H7 (cell line): ENCODE results near the gene FHIT. TPM values are rescaled to one million over a fixed set of nuclear protein-coding genes. Genes with fewer than 3 reads are reported as not detected.
"Not testable (repeated sequence)": the region's sequence is repeated elsewhere in the genome, so short reads cannot be mapped to it uniquely, and the experiment has no call there.

ENCODE experiments used
- DNase-seq: peaks from one replicate; pipeline ENCODE4 v3.0.0; 2012
- H3K27me3 ChIP-seq: 2 replicates; pipeline ENCODE4 v1.6.0; 2011; ENCODE audit warnings: mild to moderate bottlenecking, low read length; ENCODE audit not compliant: control insufficient read depth, insufficient read depth
- H3K36me3 ChIP-seq: replicated peaks from 2 replicates; pipeline ENCODE4 v1.5.1; 2011; ENCODE audit warnings: low read length; ENCODE audit not compliant: control insufficient read depth, insufficient read depth
- H3K4me3 ChIP-seq: 2 replicates; pipeline ENCODE4 v1.5.1; 2011; ENCODE audit warnings: low read depth, mild to moderate bottlenecking, control low read depth, low read length, moderate library complexity; ENCODE audit not compliant: insufficient read depth
- total RNA-seq: library from RNA; depleted of rRNA; stranded (reverse); fragments of >200 nt; shearing (Covaris generic); gene quantifications from 2 replicates; pipeline ENCODE4 v1.2.3, GENCODE V29; 2014

FHIT gene
- total RNA-seq, 1 experiment from 2014 or later = 2.1 TPM

GRCh38 chr3:61058836-61059235 is 192.4 kb downstream of the FHIT start:
- Histone ChIP-seq H3K27me3 (no peaks in the 10 kb centered on the region), H3K36me3 (no peaks in the 10 kb centered on the region), H3K4me3 (no peak overlapping the region)
- DNase-seq = no peak

GRCh38 chr3:61057464-61057863 is 193.8 kb downstream of the FHIT start:
- H3K4me3 ChIP-seq = no peak overlapping the region
- DNase-seq = no peak
- no peaks in the 10 kb centered on the region for H3K27me3 ChIP-seq
- H3K36me3 ChIP-seq = no peaks in the 10 kb centered on the region

GRCh38 chr3:61055447-61055846 is 195.8 kb downstream of the FHIT start:
- Histone ChIP-seq H3K4me3 (no peak overlapping the region), H3K36me3 (no peaks in the 10 kb centered on the region), H3K27me3 (no peaks in the 10 kb centered on the region)
- DNase-seq = no peak

GRCh38 chr3:61053781-61054496 is 197.3 kb downstream of the FHIT start:
- no peak overlapping the region for H3K4me3 ChIP-seq
- no peaks in the 10 kb centered on the region for H3K27me3 ChIP-seq
- DNase-seq = no peak
- H3K36me3 ChIP-seq = no peaks in the 10 kb centered on the region

- Histone ChIP-seq H3K36me3 (no peaks in the 10 kb centered on the region), H3K4me3 (no peak overlapping the region), H3K27me3 (no peaks in the 10 kb centered on the region)
- no peak for DNase-seq
These were observed 198.4 kb downstream of the FHIT start for GRCh38 chr3:61052851-61053250.

GRCh38 chr3:61051666-61052065 is 199.6 kb downstream of the FHIT start:
- H3K36me3 ChIP-seq = no peaks in the 10 kb centered on the region
- no peak overlapping the region for H3K4me3 ChIP-seq
- H3K27me3 ChIP-seq = no peaks in the 10 kb centered on the region
- DNase-seq = no peak

- H3K36me3 ChIP-seq, H3K27me3 ChIP-seq, DNase-seq, H3K4me3 ChIP-seq: not testable (repeated sequence)
These were observed 206.1 kb downstream of the FHIT start for GRCh38 chr3:61045169-61045568.

- no peaks in the 10 kb centered on the region for H3K36me3 ChIP-seq
- H3K27me3 ChIP-seq = no peaks in the 10 kb centered on the region
- H3K4me3 ChIP-seq = no peak overlapping the region
- DNase-seq = no peak
These were observed 208.1 kb downstream of the FHIT start for GRCh38 chr3:61043156-61043555.

- Histone ChIP-seq H3K4me3 (no peak overlapping the region), H3K27me3 (no peaks in the 10 kb centered on the region)
- no peak for DNase-seq
These were observed 210.6 kb downstream of the FHIT start for GRCh38 chr3:61040618-61041017.

GRCh38 chr3:61035573-61035972 is 215.7 kb downstream of the FHIT start:
- no peaks in the 10 kb centered on the region for H3K36me3 ChIP-seq
- no peak for DNase-seq
- no peak overlapping the region for H3K4me3 ChIP-seq
- no peaks in the 10 kb centered on the region for H3K27me3 ChIP-seq

More at GRCh38 chr3:61040618-61041017, 210.6 kb downstream of the FHIT start:
- no peaks in the 10 kb centered on the region for H3K36me3 ChIP-seq

GRCh38 chr3:61032991-61033390 is 218.3 kb downstream of the FHIT start:
- DNase-seq = no peak
- no peak overlapping the region for H3K4me3 ChIP-seq
- no peaks in the 10 kb centered on the region for H3K27me3 ChIP-seq
- H3K36me3 ChIP-seq = no peaks in the 10 kb centered on the region

GRCh38 chr3:61031503-61031902 is 219.7 kb downstream of the FHIT start:
- no peak for DNase-seq
- H3K4me3 ChIP-seq = no peak overlapping the region
- H3K36me3 ChIP-seq = no peaks in the 10 kb centered on the region
- H3K27me3 ChIP-seq = no peaks in the 10 kb centered on the region

- Histone ChIP-seq H3K36me3 (no peaks in the 10 kb centered on the region), H3K27me3 (no peaks in the 10 kb centered on the region), H3K4me3 (no peak overlapping the region)
- no peak for DNase-seq
These were observed 220.7 kb downstream of the FHIT start for GRCh38 chr3:61030469-61031035.

GRCh38 chr3:61029194-61029593 is 222.1 kb downstream of the FHIT start:
- no peak for DNase-seq
- Histone ChIP-seq H3K27me3 (no peaks in the 10 kb centered on the region), H3K36me3 (no peaks in the 10 kb centered on the region), H3K4me3 (no peak overlapping the region)

- Histone ChIP-seq H3K36me3 (no peaks in the 10 kb centered on the region), H3K4me3 (no peak overlapping the region), H3K27me3 (no peaks in the 10 kb centered on the region)
- DNase-seq = no peak
These were observed 232.4 kb downstream of the FHIT start for GRCh38 chr3:61018807-61019206.
